ENCODE data around the gene ACSF3.
"Not testable (repeated sequence)": the region's sequence is repeated elsewhere in the genome, so short reads cannot be mapped to it uniquely, and the experiment has no call there.

Gene ACSF3

DNA sequence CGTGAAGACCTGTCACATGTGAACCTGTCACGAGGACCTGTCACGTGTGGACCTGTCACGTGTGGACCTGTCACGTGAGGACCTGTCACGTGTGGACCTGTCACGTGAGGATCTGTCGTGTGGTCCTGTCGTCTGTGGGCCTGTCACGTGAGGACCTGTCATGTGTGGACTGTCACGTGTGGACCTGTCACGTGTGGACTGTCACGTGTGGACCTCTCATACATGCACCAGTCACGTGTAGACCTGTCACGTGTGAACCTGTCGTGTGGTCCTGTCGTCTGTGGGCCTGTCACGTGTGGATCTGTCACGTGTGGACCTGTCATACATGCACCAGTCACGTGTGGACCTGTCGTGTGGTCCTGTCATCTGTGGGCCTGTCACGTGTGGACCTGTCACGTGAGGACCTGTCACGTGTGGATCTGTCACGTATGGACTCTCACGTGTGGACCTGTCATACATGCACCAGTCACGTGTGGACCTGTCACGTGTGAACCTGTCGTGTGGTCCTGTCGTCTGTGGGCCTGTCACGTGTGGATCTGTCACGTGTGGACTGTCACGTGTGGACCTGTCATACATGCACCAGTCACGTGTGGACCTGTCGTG is 19.5 kb upstream of the ACSF3 start:
- DNase-seq, result not testable (repeated sequence)

DNA sequence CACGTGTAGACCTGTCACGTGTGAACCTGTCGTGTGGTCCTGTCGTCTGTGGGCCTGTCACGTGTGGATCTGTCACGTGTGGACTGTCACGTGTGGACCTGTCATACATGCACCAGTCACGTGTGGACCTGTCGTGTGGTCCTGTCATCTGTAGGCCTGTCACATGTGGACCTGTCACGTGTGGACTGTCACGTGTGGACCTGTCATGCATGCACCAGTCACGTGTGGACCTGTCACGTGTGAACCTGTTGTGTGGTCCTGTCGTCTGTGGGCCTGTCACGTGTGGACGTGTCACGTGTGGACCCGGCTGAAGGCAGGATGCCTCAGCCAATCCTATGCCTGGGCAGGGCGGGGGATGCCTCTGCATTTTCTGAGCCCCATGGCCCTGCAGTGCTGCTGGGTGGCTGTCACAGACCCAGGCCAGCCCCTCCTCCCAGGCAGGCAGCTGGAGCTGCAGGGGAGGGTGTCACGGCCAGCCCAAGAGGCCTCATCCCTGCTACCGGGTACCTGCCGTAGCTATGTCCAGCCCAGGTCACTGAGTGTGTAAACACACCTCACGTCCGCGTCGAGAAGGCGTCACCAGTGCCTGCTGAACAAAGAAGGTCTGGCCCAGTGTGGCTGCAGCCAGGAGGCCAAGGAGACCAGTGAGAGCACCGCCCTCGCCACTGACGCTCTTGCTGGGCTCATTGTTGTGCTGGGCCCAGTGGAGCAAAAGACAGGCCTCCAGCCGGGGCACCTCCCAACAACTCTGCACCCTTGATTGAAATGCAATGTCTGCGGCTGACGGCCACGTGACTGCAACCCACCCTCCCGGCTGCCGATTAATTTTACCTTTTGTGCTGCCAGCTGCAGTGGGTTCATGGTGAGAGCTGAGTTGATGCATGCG is 18.6 kb upstream of the ACSF3 start:
- DNase-seq, result no peak

GRCh38 chr16:89076159-89076558 is 17.5 kb upstream of the ACSF3 start:
- DNase-seq, result no peak

DNA sequence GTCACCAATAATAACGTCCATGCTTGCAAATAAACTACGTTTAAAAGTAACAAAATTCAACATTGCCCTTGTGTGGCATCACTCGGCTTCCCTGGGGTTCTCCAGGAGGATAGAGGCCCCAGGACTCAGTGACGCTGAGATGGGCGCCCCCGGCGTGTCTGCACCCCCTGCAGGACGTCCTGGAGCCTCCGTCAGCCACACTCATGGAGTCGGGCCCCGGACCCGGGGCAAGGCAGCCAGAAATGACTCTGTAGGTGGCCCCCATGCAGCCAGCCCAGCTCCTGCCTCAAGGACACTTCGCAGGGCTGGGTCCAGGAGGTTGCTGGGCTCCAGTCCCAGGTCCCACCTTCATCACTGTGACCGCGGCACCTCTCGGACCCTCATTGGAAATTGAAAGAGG is 16.6 kb upstream of the ACSF3 start:
- no peak for DNase-seq

DNA sequence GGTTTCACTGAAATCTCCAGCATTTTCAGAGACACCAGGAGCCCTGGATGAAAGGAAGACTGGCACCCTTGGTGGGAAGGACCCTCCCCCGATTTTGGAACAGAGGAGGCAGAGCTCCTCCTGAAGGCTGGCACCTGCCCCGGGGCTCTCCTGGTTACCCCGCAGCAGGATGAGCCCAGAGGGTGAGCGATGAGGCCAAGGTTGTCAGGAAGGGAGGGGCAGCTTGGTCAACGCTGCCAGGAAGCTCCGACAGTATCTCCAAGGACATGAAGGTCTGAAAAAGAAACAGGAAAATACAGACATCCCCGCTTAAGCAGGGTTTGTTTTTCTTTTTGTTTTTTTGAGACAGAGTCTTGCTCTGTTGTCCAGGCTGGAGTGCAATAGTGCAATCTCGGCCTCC is 15.5 kb upstream of the ACSF3 start:
- no peak for DNase-seq

DNA sequence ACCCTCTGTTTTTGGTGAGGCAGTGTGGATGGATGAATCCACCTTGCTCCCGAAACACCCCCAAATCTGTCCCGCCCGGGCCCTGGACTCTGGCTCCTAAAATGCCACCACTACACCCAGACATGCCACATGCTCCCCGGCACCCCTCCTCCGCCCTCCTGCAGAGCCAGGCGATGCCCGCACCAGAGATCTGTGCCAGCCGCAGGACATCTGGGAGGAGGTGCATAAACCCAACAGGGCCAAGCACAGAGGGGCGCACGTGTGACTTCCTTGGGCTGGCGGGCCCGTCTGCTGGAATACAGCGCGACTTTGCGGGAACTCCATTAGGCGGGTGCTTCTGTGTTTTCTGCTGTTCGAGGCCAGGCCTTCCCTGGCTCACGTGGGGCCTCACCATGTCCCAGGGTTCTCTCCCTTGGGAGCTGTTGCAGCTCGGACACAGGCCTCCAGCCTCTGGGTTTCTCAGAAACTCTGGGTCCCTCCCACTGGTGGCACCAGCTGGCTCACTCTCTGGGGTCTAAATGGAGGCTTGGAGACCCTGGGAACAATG is 14.1 kb upstream of the ACSF3 start:
- no peak for DNase-seq

GRCh38 chr16:89080196-89080853 is 13.3 kb upstream of the ACSF3 start:
- no peak for DNase-seq

- DNase-seq, result no peak
Observed at GRCh38 chr16:89081556-89081955, 12.1 kb upstream of the ACSF3 start.

DNA sequence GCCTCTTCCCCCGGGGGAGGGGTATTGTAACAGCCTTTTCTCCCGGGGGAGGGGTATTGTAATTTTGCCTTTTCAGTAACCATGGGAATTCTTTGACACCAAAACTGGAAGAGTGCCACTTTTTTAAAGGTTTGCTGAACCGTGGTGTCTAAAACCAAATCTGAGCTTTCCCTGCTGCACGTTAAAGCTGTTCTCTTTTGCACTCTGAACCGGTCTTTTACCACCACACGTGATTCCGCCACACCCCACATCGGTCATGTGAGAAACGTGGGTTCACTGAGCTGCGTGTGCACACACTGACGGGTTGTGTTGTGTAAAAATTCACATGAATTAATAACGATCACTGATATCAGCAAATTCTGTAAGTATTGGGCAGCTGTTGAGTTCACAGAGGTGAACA is 9.2 kb upstream of the ACSF3 start:
- no peak for DNase-seq

- DNase-seq, result no peak
Observed at GRCh38 chr16:89084814-89085612, 8.6 kb upstream of the ACSF3 start.

GRCh38 chr16:89085755-89086154 is 7.9 kb upstream of the ACSF3 start:
- DNase-seq, result no peak

- no peak for DNase-seq
Observed at GRCh38 chr16:89087922-89088497, 5.6 kb upstream of the ACSF3 start.

- no peak for DNase-seq
Observed at GRCh38 chr16:89089120-89089519, 4.5 kb upstream of the ACSF3 start.

DNA sequence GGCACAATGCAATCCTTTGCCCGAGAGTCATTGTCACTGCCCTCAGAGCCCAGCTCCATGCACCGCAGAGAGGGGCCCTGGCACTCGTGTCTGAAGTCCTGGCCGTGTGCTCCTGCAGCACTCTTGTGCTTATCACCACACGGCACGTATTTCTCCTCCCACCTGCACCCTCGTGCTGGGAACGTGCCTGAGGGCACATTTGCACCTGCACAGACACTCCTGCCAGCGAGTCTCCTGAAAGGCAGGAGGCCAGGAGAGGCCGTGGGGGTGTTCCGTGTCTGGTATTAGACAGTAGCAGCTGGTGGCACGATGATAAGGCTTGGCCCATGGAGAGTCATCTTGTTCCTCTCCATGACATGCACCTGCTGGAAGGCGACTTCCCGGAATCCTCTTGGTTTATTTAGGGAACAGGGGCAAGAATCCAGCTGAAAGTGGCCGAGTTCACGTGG is 3.4 kb upstream of the ACSF3 start:
- DNase-seq, result no peak

GRCh38 chr16:89090669-89091426 is 2.8 kb upstream of the ACSF3 start:
- DNase-seq, result no peak

DNA sequence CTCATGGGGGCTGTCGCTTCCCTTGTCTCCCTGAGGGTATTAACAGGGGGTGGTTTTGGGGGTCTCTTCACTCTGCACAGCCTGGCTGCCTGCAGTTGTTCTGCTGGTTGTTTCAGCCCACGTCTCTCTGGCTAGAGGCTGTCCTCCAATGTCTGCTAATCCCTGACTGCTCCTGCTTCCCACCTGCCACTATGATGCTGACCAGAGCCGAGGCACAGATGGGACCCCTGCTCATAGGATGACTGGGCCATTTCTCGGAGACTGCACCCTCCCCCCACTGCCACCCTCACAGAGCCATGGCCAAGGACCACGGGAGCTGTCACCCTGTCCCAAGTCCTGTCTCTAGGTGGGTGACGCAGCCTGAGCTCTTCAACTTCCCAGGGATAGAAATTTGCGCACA is 1.6 kb upstream of the ACSF3 start:
- no peak for DNase-seq

GRCh38 chr16:89093252-89093601 is 425 bp upstream of the ACSF3 start:
- not testable (repeated sequence) for DNase-seq

GRCh38 chr16:89094252-89094879 is 714 bp downstream of the ACSF3 start:
- peak; percentile 28 for DNase-seq

GRCh38 chr16:89094880-89095258 is 1.2 kb downstream of the ACSF3 start:
- no peak for DNase-seq

DNA sequence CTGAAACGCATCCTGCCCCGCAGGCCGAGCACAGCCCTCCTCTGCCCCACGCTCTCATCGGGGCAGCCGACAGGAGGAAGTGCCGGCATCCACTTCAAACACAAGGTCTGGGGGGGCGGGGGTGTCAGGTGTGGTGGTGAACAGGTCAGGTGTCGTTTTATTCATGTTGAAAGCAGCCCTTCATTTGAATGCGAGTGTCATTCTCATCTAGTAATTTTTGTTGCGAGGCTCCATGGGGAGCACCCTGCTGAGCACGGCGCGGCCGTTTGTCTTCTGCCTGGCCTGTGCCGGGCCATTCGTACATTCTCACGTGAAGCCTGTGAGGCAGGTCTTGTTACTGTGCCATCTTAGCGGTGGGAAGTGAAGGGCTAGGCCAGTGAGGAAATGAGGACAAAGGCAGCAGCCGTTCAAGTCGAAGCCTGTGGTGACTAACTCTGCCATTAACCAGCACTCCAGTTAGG is 1.9 kb downstream of the ACSF3 start:
- DNase-seq, result no peak

DNA sequence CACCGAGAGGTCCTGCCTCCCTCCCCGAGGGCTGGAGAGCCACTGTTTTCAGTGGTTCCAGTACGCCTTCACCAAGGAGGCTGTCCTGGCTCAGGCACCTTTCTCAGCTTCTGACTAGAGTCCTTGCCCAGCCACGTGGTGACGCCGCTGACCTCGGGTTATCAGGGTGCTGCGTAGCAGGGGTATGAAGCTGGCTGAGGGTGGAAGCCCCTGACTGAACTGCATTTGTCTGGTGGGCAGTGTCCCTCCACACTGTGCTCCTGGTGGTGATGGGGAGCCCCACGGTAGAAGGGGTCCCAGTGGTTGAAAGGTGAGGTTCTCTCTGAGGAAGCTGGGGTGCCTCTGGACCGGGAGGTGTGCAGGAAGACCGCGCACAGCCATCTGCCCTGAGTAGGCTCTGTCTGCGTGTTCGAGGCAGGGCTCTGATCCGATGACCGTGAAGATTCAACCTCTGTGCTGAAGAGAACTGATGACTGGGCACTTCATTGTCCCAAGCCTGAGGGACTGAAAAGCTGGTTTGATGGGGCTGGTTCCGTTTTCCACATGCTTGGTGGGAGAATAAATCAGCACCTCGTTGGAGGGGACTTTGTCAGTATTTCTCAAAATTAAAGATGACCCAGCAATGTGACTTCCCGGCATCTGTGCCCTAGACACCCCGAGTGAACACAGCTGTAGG is 2.5 kb downstream of the ACSF3 start:
- DNase-seq, result no peak
